ENCODE measurements around the gene COLEC11.
"Not testable (repeated sequence)": the region's sequence is repeated elsewhere in the genome, so short reads cannot be mapped to it uniquely, and the experiment has no call there.

COLEC11 gene

GRCh38 chr2:3572620-3573019 lies 22.3 kb upstream of the COLEC11 start:
- Mint-ChIP-seq H3K27ac (no peak overlapping the region), H3K4me3 (no peak overlapping the region), H3K27me3 (ENCODE audit: low read depth) (no peaks in the 10 kb centered on the region), H3K36me3 (ENCODE audit: low read depth) (peaks cover 20% of the 10 kb centered on the region), H3K4me1 (peaks cover 22% of the 10 kb centered on the region), H3K9me3 (no peaks in the 10 kb centered on the region)
- no peak for TF ChIP-seq CTCF (IDR thresholded peaks at IDR 0.05; ENCODE audit: unreplicated experiment in 3 of 3)

GRCh38 chr2:3574155-3574554 lies 20.8 kb upstream of the COLEC11 start:
- Mint-ChIP-seq H3K27ac (peak overlapping the region in 2 of 3 experiments; percentile 29 to 73), H3K36me3 (ENCODE audit: low read depth) (peaks cover 36% of the 10 kb centered on the region), H3K9me3 (no peaks in the 10 kb centered on the region), H3K4me3 (peak overlapping the region; percentile 73 to 96 (median 75)), H3K27me3 (ENCODE audit: low read depth) (no peaks in the 10 kb centered on the region), H3K4me1 (peaks cover 37% of the 10 kb centered on the region)
- TF ChIP-seq CTCF (IDR thresholded peaks at IDR 0.05; ENCODE audit: unreplicated experiment in 3 of 3) = no peak

- peaks cover 51% of the 10 kb centered on the region for H3K36me3 Mint-ChIP-seq (ENCODE audit: low read depth)
- TF ChIP-seq CTCF (IDR thresholded peaks at IDR 0.05; ENCODE audit: unreplicated experiment in 3 of 3) = no peak
- H3K27ac Mint-ChIP-seq = peak overlapping the region; percentile 46 to 92 (median 92)
- H3K4me1 Mint-ChIP-seq = peaks cover 42% of the 10 kb centered on the region
- peak overlapping the region; percentile 91 to 97 (median 96) for H3K4me3 Mint-ChIP-seq
- no peaks in the 10 kb centered on the region for H3K27me3 Mint-ChIP-seq (ENCODE audit: low read depth)
- H3K9me3 Mint-ChIP-seq = no peaks in the 10 kb centered on the region
Measured at GRCh38 chr2:3575534-3576262, 19.2 kb upstream of the COLEC11 start.

- not testable (repeated sequence) for H3K27me3 Mint-ChIP-seq (ENCODE audit: low read depth); H3K9me3 Mint-ChIP-seq
- peak overlapping the region; percentile 91 to 97 (median 96) for H3K4me3 Mint-ChIP-seq
- peak overlapping the region; percentile 46 to 92 (median 92) for H3K27ac Mint-ChIP-seq
- H3K4me1 Mint-ChIP-seq = peaks cover 42% of the 10 kb centered on the region
- H3K36me3 Mint-ChIP-seq (ENCODE audit: low read depth) = peaks cover 57% of the 10 kb centered on the region
Measured at GRCh38 chr2:3576263-3576630, 18.7 kb upstream of the COLEC11 start.

GRCh38 chr2:3578987-3579386 lies 15.9 kb upstream of the COLEC11 start:
- Mint-ChIP-seq H3K27me3 (ENCODE audit: low read depth) (no peaks in the 10 kb centered on the region), H3K36me3 (ENCODE audit: low read depth) (peaks cover 74% of the 10 kb centered on the region), H3K9me3 (no peaks in the 10 kb centered on the region), H3K4me1 (peaks cover 38% of the 10 kb centered on the region), H3K4me3 (peak overlapping the region; percentile 33 to 97 (median 96)), H3K27ac (no peak overlapping the region)
- TF ChIP-seq CTCF (IDR thresholded peaks at IDR 0.05; ENCODE audit: unreplicated experiment in 3 of 3) = no peak

- no peak for TF ChIP-seq CTCF (IDR thresholded peaks at IDR 0.05; ENCODE audit: unreplicated experiment in 3 of 3)
- no peaks in the 10 kb centered on the region for H3K27me3 Mint-ChIP-seq (ENCODE audit: low read depth)
- H3K4me1 Mint-ChIP-seq = peaks cover 38% of the 10 kb centered on the region
- H3K9me3 Mint-ChIP-seq = no peaks in the 10 kb centered on the region
- H3K36me3 Mint-ChIP-seq (ENCODE audit: low read depth) = peaks cover 74% of the 10 kb centered on the region
- peak overlapping the region in 1 of 3 experiments; percentile 23 for H3K4me3 Mint-ChIP-seq
- H3K27ac Mint-ChIP-seq = no peak overlapping the region
Measured at GRCh38 chr2:3580449-3580848, 14.5 kb upstream of the COLEC11 start.
